DOHH2 (cell line): ENCODE results near the gene THBS2.

Experiments
- H3F3A ChIP-seq: fragments of 200-600 bp; sonication (generic), shearing (Covaris generic); 2 replicates; pipeline ENCODE4 v1.6.0; 2016; ENCODE audit warnings: antibody characterized with exemption, mild to moderate bottlenecking; ENCODE audit not compliant: control insufficient read depth, insufficient read depth
- H3K27ac ChIP-seq: fragments of 200-600 bp; sonication (generic); 2 replicates; pipeline ENCODE4 v1.5.1; 2014; ENCODE audit warnings: low read depth, mild to moderate bottlenecking, low read length, moderate library complexity
- H3K27me3 ChIP-seq: fragments of 200-600 bp; sonication (generic); 2 replicates; pipeline ENCODE4 v1.6.1; 2014; ENCODE audit warnings: mild to moderate bottlenecking, low read length, mixed read lengths; ENCODE audit not compliant: control insufficient read depth
- H3K36me3 ChIP-seq: fragments of 200-600 bp; sonication (generic); 2 replicates; pipeline ENCODE4 v1.6.1; 2014; ENCODE audit warnings: mild to moderate bottlenecking, low read length, moderate library complexity, mixed read lengths; ENCODE audit not compliant: control insufficient read depth
- H3K4me1 ChIP-seq: fragments of 200-600 bp; sonication (generic); 2 replicates; pipeline ENCODE4 v1.6.1; 2014; ENCODE audit warnings: mild to moderate bottlenecking, low read length, mixed read lengths; ENCODE audit not compliant: control insufficient read depth
- H3K4me2 ChIP-seq: fragments of 200-600 bp; sonication (generic); 2 replicates; pipeline ENCODE4 v1.6.0; 2014; ENCODE audit warnings: mild to moderate bottlenecking, low read length, moderate library complexity
- H3K4me3 ChIP-seq: fragments of 200-600 bp; sonication (generic); 2 replicates; pipeline ENCODE4 v1.5.1; 2014; ENCODE audit warnings: mild to moderate bottlenecking, low read length, mixed read lengths
- H3K79me2 ChIP-seq: fragments of 200-600 bp; sonication (generic); 2 replicates; pipeline ENCODE4 v1.6.1; 2014; ENCODE audit warnings: mild to moderate bottlenecking, low read length, mixed read lengths; ENCODE audit not compliant: control insufficient read depth
- H3K9me2 ChIP-seq: fragments of 200-600 bp; sonication (generic); replicated peaks from 2 replicates; pipeline ENCODE4 v1.6.1; 2014; ENCODE audit warnings: mild to moderate bottlenecking, low read length, mixed read lengths; ENCODE audit not compliant: control insufficient read depth
- H3K9me3 ChIP-seq: fragments of 200-600 bp; sonication (generic); 2 replicates; pipeline ENCODE4 v1.6.1; 2014; ENCODE audit warnings: antibody characterized with exemption, low read length, mixed read lengths; ENCODE audit not compliant: control insufficient read depth, insufficient read depth
- H4K20me1 ChIP-seq: fragments of 200-600 bp; sonication (generic); 2 replicates; pipeline ENCODE4 v1.6.0; 2014; ENCODE audit warnings: low read depth, mild to moderate bottlenecking, antibody characterized with exemption, low read length, moderate library complexity; ENCODE audit not compliant: control insufficient read depth, insufficient read depth
- CTCF ChIP-seq: fragments of 200-600 bp; sonication (generic); IDR thresholded peaks from one replicate; pipeline ENCODE4 v1.5.1; 2014; ENCODE audit warnings: antibody characterized with exemption, mild to moderate bottlenecking, low read depth, low read length; ENCODE audit not compliant: poor library complexity, severe bottlenecking
- EZH2phosphoT487 ChIP-seq: fragments of 200-600 bp; sonication (generic); IDR thresholded peaks from 2 replicates; pipeline ENCODE4 v1.6.1; 2017; ENCODE audit warnings: borderline replicate concordance, mild to moderate bottlenecking, antibody characterized with exemption, low read length, moderate library complexity, mixed read lengths

THBS2 gene

GRCh38 chr6:169283924-169284323 is 30.3 kb upstream of the THBS2 start:
- no peak overlapping the region for H3K27ac ChIP-seq
- H3K4me1 ChIP-seq, result no peaks in the 10 kb centered on the region
- no peaks in the 10 kb centered on the region for H3F3A ChIP-seq
- H3K4me2 ChIP-seq, result no peak overlapping the region
- no peaks in the 10 kb centered on the region for H3K9me2 ChIP-seq
- no peaks in the 10 kb centered on the region for H3K27me3 ChIP-seq
- no peak overlapping the region for H3K4me3 ChIP-seq
- TF ChIP-seq CTCF, result no peak
- no peak for TF ChIP-seq EZH2phosphoT487
- no peaks in the 10 kb centered on the region for H4K20me1 ChIP-seq
- H3K79me2 ChIP-seq, result no peaks in the 10 kb centered on the region
- H3K9me3 ChIP-seq, result no peaks in the 10 kb centered on the region
- no peaks in the 10 kb centered on the region for H3K36me3 ChIP-seq

GRCh38 chr6:169282043-169282442 is 28.4 kb upstream of the THBS2 start:
- Histone ChIP-seq H3K9me3 (no peaks in the 10 kb centered on the region), H4K20me1 (no peaks in the 10 kb centered on the region), H3K27ac (no peak overlapping the region), H3K4me2 (no peak overlapping the region), H3K36me3 (no peaks in the 10 kb centered on the region), H3K4me3 (no peak overlapping the region), H3K4me1 (no peaks in the 10 kb centered on the region), H3K27me3 (no peaks in the 10 kb centered on the region), H3F3A (no peaks in the 10 kb centered on the region), H3K9me2 (no peaks in the 10 kb centered on the region), H3K79me2 (no peaks in the 10 kb centered on the region)
- no peak for TF ChIP-seq CTCF
- TF ChIP-seq EZH2phosphoT487, result no peak

GRCh38 chr6:169277619-169278018 is 24.0 kb upstream of the THBS2 start:
- Histone ChIP-seq H3K9me2 (no peaks in the 10 kb centered on the region), H3K9me3 (no peaks in the 10 kb centered on the region), H4K20me1 (no peaks in the 10 kb centered on the region), H3K27me3 (no peaks in the 10 kb centered on the region), H3F3A (no peaks in the 10 kb centered on the region), H3K36me3 (no peaks in the 10 kb centered on the region), H3K4me3 (no peak overlapping the region), H3K4me1 (no peaks in the 10 kb centered on the region), H3K79me2 (no peaks in the 10 kb centered on the region), H3K4me2 (no peak overlapping the region), H3K27ac (no peak overlapping the region)
- TF ChIP-seq EZH2phosphoT487 (no peak), CTCF (no peak)

GRCh38 chr6:169274781-169275180 is 21.1 kb upstream of the THBS2 start:
- Histone ChIP-seq H3K36me3 (no peaks in the 10 kb centered on the region), H3K4me3 (no peak overlapping the region), H3K79me2 (no peaks in the 10 kb centered on the region), H3K4me1 (no peaks in the 10 kb centered on the region), H3K9me2 (no peaks in the 10 kb centered on the region), H3K9me3 (no peaks in the 10 kb centered on the region), H3K27ac (no peak overlapping the region), H3K4me2 (no peak overlapping the region), H3K27me3 (no peaks in the 10 kb centered on the region), H3F3A (no peaks in the 10 kb centered on the region), H4K20me1 (no peaks in the 10 kb centered on the region)
- TF ChIP-seq CTCF (no peak), EZH2phosphoT487 (no peak)
